Mucosa of stomach (tissue), 1 donor: ENCODE results near the gene TAF11L4.
"Not testable (repeated sequence)": the region's sequence is repeated elsewhere in the genome, so short reads cannot be mapped to it uniquely, and the experiment has no call there.

ENCODE experiments used
- H3K27me3 ChIP-seq: one replicate; pipeline ENCODE4 v1.7.0; 2013; ENCODE audit warnings: mild to moderate bottlenecking, low read length; ENCODE audit not compliant: control insufficient read depth, insufficient read depth
- H3K36me3 ChIP-seq: one replicate; pipeline ENCODE4 v1.7.0; 2013; ENCODE audit warnings: low read length; ENCODE audit not compliant: control insufficient read depth, insufficient read depth
- H3K4me1 ChIP-seq: one replicate; pipeline ENCODE4 v1.7.0; 2013; ENCODE audit warnings: mild to moderate bottlenecking, low read length; ENCODE audit not compliant: control insufficient read depth, insufficient read depth
- H3K4me3 ChIP-seq: one replicate; pipeline ENCODE4 v1.7.0; 2013; ENCODE audit warnings: low read length
- H3K9ac ChIP-seq: one replicate; pipeline ENCODE4 v1.7.0; 2013; ENCODE audit warnings: mild to moderate bottlenecking, low read length, moderate library complexity
- H3K9me3 ChIP-seq: one replicate; pipeline ENCODE4 v1.7.0; 2013; ENCODE audit warnings: mild to moderate bottlenecking, low read length, moderate library complexity; ENCODE audit not compliant: control insufficient read depth
- donor health status: Pancreatic carcinoma.

TAF11L4 gene

DNA sequence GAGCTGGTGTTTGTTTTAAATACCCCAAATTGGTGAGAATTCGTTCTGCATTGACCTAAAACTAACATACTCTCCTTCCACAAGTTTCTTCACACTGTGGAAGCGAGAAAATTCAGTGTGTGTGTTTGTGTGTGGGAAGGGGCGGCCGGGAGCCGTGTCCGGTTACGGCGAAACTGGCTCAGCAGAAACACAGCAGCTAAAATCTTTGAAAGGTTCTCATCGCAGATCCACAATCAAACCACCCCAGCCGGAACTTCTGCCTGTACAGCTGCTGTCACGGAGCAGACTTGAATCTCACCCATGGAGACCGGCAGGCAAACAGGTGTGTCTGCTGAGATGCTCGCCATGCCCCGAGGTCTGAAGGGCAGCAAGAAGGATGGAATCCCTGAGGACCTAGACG is at the start of gene TAF11L4:
Gene TAF11L4, plus strand, starts transcription at position 301 of the 400 bp plus-strand sequence.
- H3K27me3 ChIP-seq, H3K9me3 ChIP-seq, H3K36me3 ChIP-seq, H3K4me3 ChIP-seq, H3K9ac ChIP-seq, H3K4me1 ChIP-seq: not testable (repeated sequence)

DNA sequence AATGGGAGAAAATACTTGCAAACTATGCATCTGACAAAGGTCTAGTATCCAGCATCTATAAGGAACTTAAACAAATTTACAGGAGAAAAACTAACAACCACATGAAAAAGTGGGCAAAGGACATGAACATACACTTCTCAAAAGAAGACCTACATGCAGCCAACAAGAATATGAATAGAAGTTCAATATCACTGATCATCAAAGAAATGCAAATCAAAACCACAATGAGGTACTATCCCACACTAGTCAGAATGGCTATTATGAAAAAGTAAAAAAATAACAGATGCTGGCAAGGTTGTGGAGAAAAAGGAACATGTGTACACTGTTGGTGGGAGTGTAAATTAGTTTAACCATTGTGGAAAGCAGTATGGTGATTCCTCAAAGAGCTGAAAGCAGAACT is 46.5 kb upstream of the TAF11L4 start:
- not testable (repeated sequence) for H3K9ac ChIP-seq, H3K4me1 ChIP-seq, H3K4me3 ChIP-seq, H3K27me3 ChIP-seq, H3K9me3 ChIP-seq, H3K36me3 ChIP-seq

DNA sequence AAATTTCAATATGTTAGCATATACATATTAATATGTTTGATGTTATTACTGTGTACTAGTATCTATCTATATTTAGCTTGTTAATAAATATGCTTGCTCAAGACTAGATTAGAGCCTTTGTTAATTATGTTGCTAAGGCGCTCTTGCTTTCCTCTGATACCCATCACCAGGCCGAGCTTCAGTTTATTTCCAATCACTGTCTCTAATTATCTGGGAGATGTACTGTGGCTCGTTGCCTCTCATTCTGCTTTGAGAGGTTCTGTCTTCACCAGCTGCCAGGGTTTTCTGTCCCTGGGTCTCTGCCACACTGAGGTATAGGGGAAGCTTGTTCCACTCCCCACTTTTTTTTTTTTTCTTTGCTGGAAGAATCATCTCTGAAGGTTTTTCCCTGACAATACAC is 44.6 kb upstream of the TAF11L4 start:
- Histone ChIP-seq H3K4me1 (no peaks in the 10 kb centered on the region), H3K9ac (no peak overlapping the region), H3K4me3 (no peak overlapping the region), H3K9me3 (no peaks in the 10 kb centered on the region), H3K36me3 (no peaks in the 10 kb centered on the region), H3K27me3 (no peaks in the 10 kb centered on the region)

DNA sequence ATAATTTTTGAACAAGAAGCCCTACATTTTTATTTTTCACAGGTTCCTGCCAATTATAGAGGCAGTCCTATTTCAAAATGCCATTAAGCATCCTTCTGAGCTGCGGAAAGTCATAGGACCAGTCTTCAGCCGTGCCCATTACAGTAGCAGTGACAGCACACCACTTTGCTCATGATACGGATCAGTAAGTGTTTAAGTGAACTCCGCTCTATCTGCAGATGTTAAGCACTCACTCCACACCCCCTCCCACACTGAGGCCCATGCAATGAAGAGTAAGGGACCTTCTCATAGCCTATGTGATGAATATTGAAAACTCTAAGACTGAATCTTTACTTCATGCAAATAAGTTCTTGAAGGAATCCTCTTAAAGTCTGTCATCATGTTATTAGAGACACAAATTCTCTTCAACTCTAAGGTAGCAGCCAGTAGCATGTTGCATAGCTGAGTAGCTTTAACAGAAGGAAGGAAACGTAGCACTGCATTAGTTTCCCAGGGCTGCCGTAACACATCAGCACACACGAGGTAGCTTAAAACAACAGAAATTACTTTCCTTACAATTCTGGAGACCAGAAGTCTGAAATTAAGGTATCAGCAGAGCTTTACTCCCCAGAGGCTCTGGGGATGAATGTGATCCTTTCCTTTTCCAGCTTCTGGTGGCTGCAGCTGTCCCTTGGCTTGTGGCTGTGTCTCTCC is 43.9 kb upstream of the TAF11L4 start:
- no peaks in the 10 kb centered on the region for H3K27me3 ChIP-seq
- no peak overlapping the region for H3K4me3 ChIP-seq
- no peaks in the 10 kb centered on the region for H3K36me3 ChIP-seq
- H3K9ac ChIP-seq, result no peak overlapping the region
- H3K4me1 ChIP-seq, result no peaks in the 10 kb centered on the region
- no peaks in the 10 kb centered on the region for H3K9me3 ChIP-seq

DNA sequence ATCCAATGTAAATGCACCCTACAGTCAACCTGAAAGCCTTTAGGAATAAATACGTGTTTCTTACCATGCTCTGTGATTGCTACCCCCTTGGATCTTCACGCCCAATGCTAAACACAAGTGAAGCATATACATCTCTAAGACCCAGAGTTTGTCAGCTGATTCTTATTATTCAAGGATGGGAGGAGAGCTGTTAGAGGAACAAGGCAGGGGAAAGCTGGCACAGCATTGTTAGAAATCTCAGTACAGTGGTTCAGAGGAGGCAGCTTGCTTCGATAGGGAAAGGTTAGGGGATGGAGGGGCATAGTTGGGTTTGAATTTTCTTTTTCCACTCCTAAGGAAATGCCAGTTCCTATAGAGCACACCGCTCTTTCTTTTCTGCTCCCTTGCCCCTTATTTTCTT is 40.2 kb upstream of the TAF11L4 start:
- Histone ChIP-seq H3K36me3 (no peaks in the 10 kb centered on the region), H3K9ac (no peak overlapping the region), H3K4me3 (no peak overlapping the region), H3K27me3 (no peaks in the 10 kb centered on the region), H3K9me3 (no peaks in the 10 kb centered on the region), H3K4me1 (no peaks in the 10 kb centered on the region)

DNA sequence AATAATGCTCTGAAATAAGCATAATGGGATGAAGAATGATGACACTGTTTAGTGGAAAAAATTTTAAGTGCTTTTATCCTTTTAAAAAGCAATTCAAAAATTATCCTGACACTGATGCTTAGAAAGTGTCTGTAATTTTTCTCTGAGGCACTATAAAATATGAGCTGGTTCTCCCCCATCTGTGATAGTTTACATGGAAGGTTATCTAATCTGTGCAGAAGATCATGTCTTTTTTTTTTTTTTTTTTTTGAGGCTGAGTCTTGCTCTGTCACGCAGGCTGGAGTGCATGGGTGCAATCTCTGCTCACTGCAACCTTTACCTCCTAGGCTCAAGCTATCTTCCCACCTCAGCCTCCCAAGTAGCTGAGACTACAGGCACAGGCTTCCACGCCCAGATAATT is 38.8 kb upstream of the TAF11L4 start:
- no peak overlapping the region for H3K4me3 ChIP-seq
- no peak overlapping the region for H3K9ac ChIP-seq
- H3K36me3 ChIP-seq, result no peaks in the 10 kb centered on the region
- no peaks in the 10 kb centered on the region for H3K27me3 ChIP-seq
- H3K9me3 ChIP-seq, result no peaks in the 10 kb centered on the region
- no peaks in the 10 kb centered on the region for H3K4me1 ChIP-seq

DNA sequence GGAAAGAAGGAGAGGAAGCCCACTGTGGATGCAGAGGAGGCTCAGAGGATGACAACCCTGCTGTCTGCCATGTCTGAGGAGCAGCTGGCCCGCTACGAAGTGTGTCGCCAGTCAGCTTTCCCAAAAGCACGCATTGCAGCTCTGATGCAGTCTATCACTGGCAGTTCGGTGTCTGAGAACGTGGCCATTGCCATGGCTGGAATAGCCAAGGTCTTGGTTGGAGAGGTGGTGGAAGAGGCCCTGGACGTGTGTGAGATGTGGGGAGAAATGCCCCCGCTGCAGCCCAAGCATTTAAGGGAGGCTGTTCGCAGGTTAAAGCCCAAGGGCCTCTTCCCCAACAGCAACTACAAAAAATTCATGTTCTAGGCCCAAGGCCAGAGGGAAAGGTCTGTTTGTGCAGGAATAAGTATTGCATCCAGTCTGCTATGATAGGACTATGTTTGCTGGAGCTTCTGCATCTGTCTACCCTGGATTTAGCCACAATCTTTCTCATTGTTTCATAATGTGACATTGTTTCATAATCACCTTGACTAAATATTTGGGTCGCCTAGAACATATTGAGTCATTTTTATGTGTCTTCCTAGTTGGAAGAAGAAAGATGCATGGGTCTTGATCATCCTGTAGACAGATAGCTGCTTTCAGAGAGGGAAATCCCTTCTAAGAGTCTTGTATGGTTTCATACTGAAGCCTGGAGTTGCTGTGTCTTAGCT is 35.0 kb upstream of the TAF11L4 start:
- not testable (repeated sequence) for H3K27me3 ChIP-seq, H3K9me3 ChIP-seq, H3K9ac ChIP-seq, H3K4me3 ChIP-seq, H3K4me1 ChIP-seq, H3K36me3 ChIP-seq

DNA sequence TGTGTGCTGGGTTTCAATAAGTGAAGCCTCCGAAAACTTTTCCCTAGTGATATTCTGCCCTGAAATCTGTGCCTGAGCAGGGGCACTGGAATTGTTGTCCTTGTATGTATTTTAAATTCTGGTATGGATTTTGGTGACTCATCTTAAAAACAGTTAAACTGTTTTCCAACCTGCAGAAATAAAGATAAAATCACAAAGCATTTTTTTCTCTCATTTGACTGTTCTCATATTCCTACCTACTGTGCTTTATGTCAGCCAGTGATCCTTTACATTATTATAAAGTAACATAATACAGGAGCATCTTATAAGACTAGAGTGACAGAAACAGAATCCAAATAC is 34.5 kb upstream of the TAF11L4 start:
- H3K4me3 ChIP-seq, result no peak overlapping the region
- H3K27me3 ChIP-seq, result no peaks in the 10 kb centered on the region
- H3K9ac ChIP-seq, result no peak overlapping the region
- no peaks in the 10 kb centered on the region for H3K36me3 ChIP-seq
- H3K9me3 ChIP-seq, result no peaks in the 10 kb centered on the region
- no peaks in the 10 kb centered on the region for H3K4me1 ChIP-seq

DNA sequence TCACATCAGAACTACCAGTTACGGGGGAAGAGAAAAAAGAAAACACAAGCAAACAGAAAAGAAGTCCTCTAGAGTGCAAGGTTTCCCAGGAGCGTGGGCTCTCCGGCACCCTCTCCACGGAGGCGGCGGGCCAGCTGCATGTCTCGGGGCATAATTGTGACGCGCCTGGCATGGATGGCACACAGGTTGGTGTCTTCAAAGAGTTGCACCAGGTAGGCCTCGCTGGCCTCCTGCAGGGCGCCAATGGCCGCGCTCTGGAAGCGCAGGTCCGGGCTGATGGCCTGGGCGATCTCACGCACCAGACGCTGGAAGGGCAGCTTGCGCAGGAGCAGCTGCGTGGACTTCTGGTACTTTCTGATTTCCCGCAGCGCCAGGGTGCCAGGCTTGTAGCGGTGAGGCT is 30.3 kb upstream of the TAF11L4 start:
- H3K36me3 ChIP-seq, H3K4me3 ChIP-seq, H3K4me1 ChIP-seq, H3K9ac ChIP-seq, H3K27me3 ChIP-seq, H3K9me3 ChIP-seq: not testable (repeated sequence)

DNA sequence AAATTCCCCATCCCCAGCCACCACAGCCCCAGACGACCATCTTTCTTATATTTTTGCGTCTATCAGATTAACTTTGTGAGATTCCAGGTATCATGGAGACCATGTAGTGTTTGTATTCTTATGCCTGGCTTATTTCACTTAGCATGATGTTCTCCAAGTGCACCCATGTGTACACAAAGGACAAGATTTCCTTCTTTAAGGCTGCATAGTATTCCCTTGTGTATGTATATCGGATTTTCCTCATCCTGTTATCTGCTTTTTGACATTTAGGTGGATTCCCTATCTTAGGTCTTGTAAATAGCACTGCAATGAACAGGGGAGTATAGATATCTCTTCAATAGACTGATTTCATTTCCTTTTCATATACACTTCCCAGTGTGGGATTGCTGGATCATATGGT is 28.8 kb upstream of the TAF11L4 start:
- Histone ChIP-seq H3K9ac (no peak overlapping the region), H3K4me1 (no peaks in the 10 kb centered on the region), H3K27me3 (no peaks in the 10 kb centered on the region), H3K9me3 (no peaks in the 10 kb centered on the region), H3K36me3 (no peaks in the 10 kb centered on the region), H3K4me3 (no peak overlapping the region)

DNA sequence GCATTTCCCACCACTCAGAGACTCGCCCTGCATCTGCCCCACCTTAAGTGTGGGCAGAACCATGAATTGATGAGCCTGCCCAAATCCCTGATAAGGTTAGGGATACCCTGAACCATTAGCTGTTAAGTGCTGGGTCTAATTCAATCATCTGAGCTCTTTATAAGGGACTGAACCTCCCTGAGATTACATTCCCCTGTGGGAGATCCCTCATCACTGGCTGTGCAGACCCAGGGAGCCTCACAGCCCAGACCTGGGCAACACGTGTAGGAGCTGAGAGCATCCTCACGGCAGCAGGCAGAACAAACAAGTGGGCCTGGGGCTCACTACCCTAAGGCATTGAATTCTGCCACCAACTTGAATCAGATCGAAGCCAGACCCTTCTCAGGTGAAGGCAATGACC is 24.2 kb upstream of the TAF11L4 start:
- H3K27me3 ChIP-seq, result no peaks in the 10 kb centered on the region
- no peak overlapping the region for H3K4me3 ChIP-seq
- no peaks in the 10 kb centered on the region for H3K9me3 ChIP-seq
- H3K36me3 ChIP-seq, result no peaks in the 10 kb centered on the region
- no peaks in the 10 kb centered on the region for H3K4me1 ChIP-seq
- no peak overlapping the region for H3K9ac ChIP-seq

DNA sequence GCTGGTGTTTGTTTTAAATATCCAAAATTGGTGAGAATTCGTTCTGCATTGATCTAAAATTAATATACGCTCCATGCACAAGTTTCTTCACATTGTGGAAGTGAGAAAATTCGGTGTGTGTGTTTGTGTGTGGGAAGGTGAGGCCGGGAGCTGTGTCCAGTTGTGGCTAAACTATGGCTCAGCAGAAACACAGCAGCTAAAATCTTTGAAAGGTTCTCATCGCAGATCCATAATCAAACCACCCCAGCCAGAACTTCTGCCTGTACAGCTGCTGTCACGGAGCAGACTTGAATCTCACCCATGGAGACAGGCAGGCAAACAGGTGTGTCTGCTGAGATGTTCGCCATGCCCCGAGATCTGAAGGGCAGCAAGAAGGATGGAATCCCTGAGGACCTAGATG is 23.7 kb upstream of the TAF11L4 start, which contains the start of gene TAF11L2:
Gene TAF11L2, plus strand, starts transcription at position 301 of the 400 bp plus-strand sequence.
- H3K9ac ChIP-seq, H3K36me3 ChIP-seq, H3K9me3 ChIP-seq, H3K4me1 ChIP-seq, H3K27me3 ChIP-seq, H3K4me3 ChIP-seq: not testable (repeated sequence)
